ENCODE data around the gene ARHGAP27. TPM values are rescaled to one million over a fixed set of nuclear protein-coding genes. Genes with fewer than 3 reads are reported as not detected.
A peak's percentile ranks its signal among the peaks of the same experiment; 100 is the strongest.

Gene ARHGAP27
- total RNA-seq, 1 donor from 2014 or later = 3.5 TPM

DNA sequence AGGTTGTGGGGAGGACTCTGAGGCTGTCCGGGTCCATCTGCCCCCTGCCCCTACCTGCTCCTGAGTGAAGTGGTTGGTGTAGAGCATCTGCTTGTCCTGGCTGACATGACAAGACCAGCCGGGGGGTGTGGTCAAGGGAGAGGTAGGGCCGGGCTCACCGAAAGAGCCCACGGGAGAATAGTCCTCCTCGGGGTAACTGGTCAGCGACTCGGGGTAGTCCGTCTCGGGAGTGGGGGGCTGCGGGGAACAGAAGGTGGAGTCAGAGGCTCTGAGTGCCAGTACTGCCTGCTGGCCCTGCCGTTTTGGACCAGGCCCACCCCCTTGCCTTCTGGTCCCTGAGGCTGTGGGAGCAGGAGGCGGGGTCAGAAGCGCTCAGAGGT, 27.8 kb downstream of the ARHGAP27 start:
- TF ChIP-seq, protein P1, sequence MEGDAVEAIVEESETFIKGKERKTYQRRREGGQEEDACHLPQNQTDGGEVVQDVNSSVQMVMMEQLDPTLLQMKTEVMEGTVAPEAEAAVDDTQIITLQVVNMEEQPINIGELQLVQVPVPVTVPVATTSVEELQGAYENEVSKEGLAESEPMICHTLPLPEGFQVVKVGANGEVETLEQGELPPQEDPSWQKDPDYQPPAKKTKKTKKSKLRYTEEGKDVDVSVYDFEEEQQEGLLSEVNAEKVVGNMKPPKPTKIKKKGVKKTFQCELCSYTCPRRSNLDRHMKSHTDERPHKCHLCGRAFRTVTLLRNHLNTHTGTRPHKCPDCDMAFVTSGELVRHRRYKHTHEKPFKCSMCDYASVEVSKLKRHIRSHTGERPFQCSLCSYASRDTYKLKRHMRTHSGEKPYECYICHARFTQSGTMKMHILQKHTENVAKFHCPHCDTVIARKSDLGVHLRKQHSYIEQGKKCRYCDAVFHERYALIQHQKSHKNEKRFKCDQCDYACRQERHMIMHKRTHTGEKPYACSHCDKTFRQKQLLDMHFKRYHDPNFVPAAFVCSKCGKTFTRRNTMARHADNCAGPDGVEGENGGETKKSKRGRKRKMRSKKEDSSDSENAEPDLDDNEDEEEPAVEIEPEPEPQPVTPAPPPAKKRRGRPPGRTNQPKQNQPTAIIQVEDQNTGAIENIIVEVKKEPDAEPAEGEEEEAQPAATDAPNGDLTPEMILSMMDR (IDR thresholded peaks at IDR 0.05; ENCODE audit: partially characterized antibody, unreplicated experiment) = no peak
- Mint-ChIP-seq H3K9me3 (ENCODE audit: unreplicated experiment) (no peaks in the 10 kb centered on the region), H3K27ac (ENCODE audit: unreplicated experiment) (no peak overlapping the region), H3K36me3 (ENCODE audit: unreplicated experiment) (no peaks in the 10 kb centered on the region), H3K4me1 (ENCODE audit: low read depth, unreplicated experiment) (peaks cover 16% of the 10 kb centered on the region), H3K4me3 (ENCODE audit: unreplicated experiment) (peak overlapping the region; percentile 34), H3K27me3 (ENCODE audit: unreplicated experiment) (peaks cover 2% of the 10 kb centered on the region)
- no peak for DNase-seq

DNA sequence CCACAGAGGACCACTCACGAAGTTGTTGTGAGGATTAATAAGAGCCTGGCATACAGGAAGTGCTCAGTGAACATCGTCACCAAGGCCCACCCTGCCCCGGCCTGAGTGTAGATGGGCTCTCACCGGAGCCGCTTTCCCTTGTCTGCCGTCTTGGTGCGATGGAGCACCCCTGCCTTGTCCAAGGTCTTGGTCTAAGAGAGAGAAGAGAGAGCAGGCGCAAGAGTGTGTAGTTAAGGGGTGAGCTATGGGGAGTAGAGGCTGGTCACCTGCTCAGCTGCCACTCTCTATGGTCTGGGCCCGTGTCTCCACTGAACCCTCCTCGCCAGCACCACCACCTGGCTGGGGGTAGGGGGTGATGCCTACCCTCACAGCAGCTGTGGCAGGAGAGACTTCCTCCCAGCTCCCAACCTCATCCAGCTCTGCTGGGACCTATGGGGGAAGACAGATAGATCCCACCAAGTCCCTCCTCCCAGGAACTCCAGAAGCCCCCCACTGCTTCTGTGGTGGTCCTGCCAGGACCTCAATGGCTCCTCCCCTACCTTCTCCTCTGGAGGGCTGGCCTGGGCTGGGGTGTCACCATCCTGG, 28.7 kb downstream of the ARHGAP27 start:
- TF ChIP-seq, protein P1 (IDR thresholded peaks at IDR 0.05; ENCODE audit: partially characterized antibody, unreplicated experiment) = no peak
- Mint-ChIP-seq H3K36me3 (ENCODE audit: unreplicated experiment) (no peaks in the 10 kb centered on the region), H3K4me1 (ENCODE audit: low read depth, unreplicated experiment) (peaks cover 14% of the 10 kb centered on the region), H3K27me3 (ENCODE audit: unreplicated experiment) (peaks cover 2% of the 10 kb centered on the region), H3K9me3 (ENCODE audit: unreplicated experiment) (no peaks in the 10 kb centered on the region), H3K27ac (ENCODE audit: unreplicated experiment) (no peak overlapping the region), H3K4me3 (ENCODE audit: unreplicated experiment) (no peak overlapping the region)
- no peak for DNase-seq

DNA sequence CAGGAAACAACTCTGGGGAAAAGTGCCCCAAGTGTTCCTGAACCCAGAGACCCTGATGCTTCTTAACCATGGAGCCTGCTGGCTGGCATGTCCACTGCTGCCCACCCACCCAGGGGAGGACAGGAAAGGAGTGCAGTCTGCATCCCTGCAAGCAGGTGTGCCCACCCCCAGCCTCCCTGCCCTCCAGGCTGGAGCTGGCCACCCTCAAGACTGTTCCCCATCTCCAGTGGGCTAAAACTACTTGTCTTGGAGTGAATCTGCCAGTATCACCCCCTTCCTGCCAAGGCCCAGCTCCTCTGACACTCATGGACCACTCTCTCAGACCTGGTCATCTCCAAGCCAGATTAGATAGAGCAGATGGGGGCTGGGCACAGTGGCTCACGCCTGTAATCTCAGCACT, 29.8 kb downstream of the ARHGAP27 start:
- H3K4me1 Mint-ChIP-seq (ENCODE audit: low read depth, unreplicated experiment) = peaks cover 5% of the 10 kb centered on the region
- peaks cover 2% of the 10 kb centered on the region for H3K27me3 Mint-ChIP-seq (ENCODE audit: unreplicated experiment)
- no peaks in the 10 kb centered on the region for H3K36me3 Mint-ChIP-seq (ENCODE audit: unreplicated experiment)
- DNase-seq = no peak
- H3K4me3 Mint-ChIP-seq (ENCODE audit: unreplicated experiment) = no peak overlapping the region
- no peaks in the 10 kb centered on the region for H3K9me3 Mint-ChIP-seq (ENCODE audit: unreplicated experiment)
- H3K27ac Mint-ChIP-seq (ENCODE audit: unreplicated experiment) = no peak overlapping the region
- TF ChIP-seq, protein P1 (IDR thresholded peaks at IDR 0.05; ENCODE audit: partially characterized antibody, unreplicated experiment) = no peak

DNA sequence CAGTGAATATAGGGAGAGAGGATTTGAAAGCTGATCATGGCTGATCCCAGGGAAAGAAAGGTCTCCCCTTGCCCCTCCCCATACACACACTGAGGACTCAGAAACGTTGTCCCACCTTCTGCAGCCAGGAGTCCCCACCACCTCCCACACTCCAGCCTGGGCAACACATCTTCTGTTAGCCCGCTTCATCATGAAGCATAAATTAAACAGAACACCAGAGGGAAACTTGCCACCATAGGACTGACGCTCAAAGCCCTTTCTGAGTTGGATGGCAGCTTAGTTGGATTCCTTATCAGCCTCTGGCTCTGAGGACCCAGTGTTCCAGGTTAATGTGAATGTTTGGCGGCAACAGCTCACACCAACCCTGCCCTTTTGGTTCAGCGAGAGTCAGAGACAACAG, 33.9 kb downstream of the ARHGAP27 start:
- TF ChIP-seq, protein P1 (IDR thresholded peaks at IDR 0.05; ENCODE audit: partially characterized antibody, unreplicated experiment) = no peak
- Mint-ChIP-seq H3K36me3 (ENCODE audit: unreplicated experiment) (no peaks in the 10 kb centered on the region), H3K9me3 (ENCODE audit: unreplicated experiment) (peaks cover 4% of the 10 kb centered on the region), H3K4me1 (ENCODE audit: low read depth, unreplicated experiment) (no peaks in the 10 kb centered on the region), H3K4me3 (ENCODE audit: unreplicated experiment) (no peak overlapping the region), H3K27ac (ENCODE audit: unreplicated experiment) (no peak overlapping the region), H3K27me3 (ENCODE audit: unreplicated experiment) (peaks cover 4% of the 10 kb centered on the region)
- DNase-seq = no peak

DNA sequence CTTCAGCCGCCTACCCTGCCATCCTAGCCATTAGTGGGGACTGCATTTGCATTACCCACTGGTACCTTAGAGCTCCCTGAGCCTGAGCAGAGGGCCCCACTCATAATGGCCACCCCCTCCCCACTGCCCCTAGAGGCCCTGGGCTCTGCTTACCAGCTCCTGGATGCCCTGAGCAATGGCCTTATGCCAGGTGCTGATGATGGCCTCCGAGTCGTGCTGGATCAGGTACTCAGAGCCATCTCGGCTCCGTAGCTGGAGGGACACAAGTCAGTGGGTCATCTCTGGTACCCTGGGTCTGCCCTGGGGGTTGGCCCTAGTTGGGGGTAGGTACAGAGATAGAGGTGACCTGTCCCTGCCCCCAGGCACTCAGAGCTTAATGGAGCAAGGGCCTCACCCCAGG, 34.9 kb downstream of the ARHGAP27 start:
- Mint-ChIP-seq H3K27me3 (ENCODE audit: unreplicated experiment) (peaks cover 4% of the 10 kb centered on the region), H3K9me3 (ENCODE audit: unreplicated experiment) (peaks cover 4% of the 10 kb centered on the region), H3K4me3 (ENCODE audit: unreplicated experiment) (no peak overlapping the region), H3K4me1 (ENCODE audit: low read depth, unreplicated experiment) (no peaks in the 10 kb centered on the region), H3K27ac (ENCODE audit: unreplicated experiment) (no peak overlapping the region), H3K36me3 (ENCODE audit: unreplicated experiment) (no peaks in the 10 kb centered on the region)
- TF ChIP-seq, protein P1 (IDR thresholded peaks at IDR 0.05; ENCODE audit: partially characterized antibody, unreplicated experiment) = no peak
- DNase-seq = no peak
